ENCODE data around the gene E2F4.

The E2F4 gene

GRCh38 chr16:67163164-67163998, 28.6 kb upstream of the E2F4 start:
- ATAC-seq, result peak; percentile 15
- no peak for TF ChIP-seq TCF4 (CRISPR knock-in tag; IDR thresholded peaks at IDR 0.05; ENCODE audit: borderline replicate concordance)
- peak; percentile 56; the same call in 1 of the 2 replicates for TF ChIP-seq TSHZ2 (CRISPR knock-in tag; IDR thresholded peaks at IDR 0.05)
- TF ChIP-seq CSRNP3 (CRISPR knock-in tag; IDR thresholded peaks at IDR 0.05), result no peak
- peak; percentile 51; the same call in 1 of the 2 replicates for TF ChIP-seq ZFP3 (CRISPR knock-in tag; IDR thresholded peaks at IDR 0.05)
- TF ChIP-seq ZNF8 (CRISPR knock-in tag; IDR thresholded peaks at IDR 0.05), result no peak
- no peak for TF ChIP-seq POU6F1 (CRISPR knock-in tag; IDR thresholded peaks at IDR 0.05; ENCODE audit: borderline replicate concordance, low read depth)
- no peak for TF ChIP-seq PPARA (CRISPR knock-in tag; IDR thresholded peaks at IDR 0.05; ENCODE audit: borderline replicate concordance)
- no peak for TF ChIP-seq ZC3H10 (CRISPR knock-in tag; IDR thresholded peaks at IDR 0.05)
- 0 out of 2 replicates have a peak, but pooled peaks have one; percentile 62 for TF ChIP-seq ZNF565 (CRISPR knock-in tag; conservative IDR thresholded peaks at IDR 0.05; ENCODE audit: low read depth)
- TF ChIP-seq GLIS3 (CRISPR knock-in tag; IDR thresholded peaks at IDR 0.05), result no peak; the same call in 1 of the 2 replicates
- TF ChIP-seq PATZ1 (CRISPR knock-in tag; IDR thresholded peaks at IDR 0.05; ENCODE audit: borderline replicate concordance), result no peak
- no peak for TF ChIP-seq BACH2 (CRISPR knock-in tag; IDR thresholded peaks at IDR 0.05; ENCODE audit: borderline replicate concordance)
- TF ChIP-seq CSDC2 (CRISPR knock-in tag; IDR thresholded peaks at IDR 0.05), result no peak
- no peak for TF ChIP-seq ZNF70 (CRISPR knock-in tag; IDR thresholded peaks at IDR 0.05)
- TF ChIP-seq ISL1 (CRISPR knock-in tag; IDR thresholded peaks at IDR 0.05), result no peak
- no peak for TF ChIP-seq RARB (CRISPR knock-in tag; IDR thresholded peaks at IDR 0.05)
- TF ChIP-seq ZFP30 (CRISPR knock-in tag; IDR thresholded peaks at IDR 0.05), result no peak
- TF ChIP-seq SNAI2 (CRISPR knock-in tag; IDR thresholded peaks at IDR 0.05), result no peak
- no peak for TF ChIP-seq ARNTL (CRISPR knock-in tag; IDR thresholded peaks at IDR 0.05; ENCODE audit: borderline replicate concordance, low read depth)
- no peak for TF ChIP-seq ESRRG (CRISPR knock-in tag; IDR thresholded peaks at IDR 0.05)
- TF ChIP-seq CREB5 (CRISPR knock-in tag; IDR thresholded peaks at IDR 0.05; ENCODE audit: low read depth), result no peak
- no peak for TF ChIP-seq OSR1 (CRISPR knock-in tag; IDR thresholded peaks at IDR 0.05)
- TF ChIP-seq TOX (CRISPR knock-in tag; IDR thresholded peaks at IDR 0.05; ENCODE audit: borderline replicate concordance), result no peak

GRCh38 chr16:67163999-67164558, 27.9 kb upstream of the E2F4 start:
- ATAC-seq, result no peak; the same call in 1 of the 3 replicates
- TF ChIP-seq ARNTL (CRISPR knock-in tag; IDR thresholded peaks at IDR 0.05; ENCODE audit: borderline replicate concordance, low read depth), result no peak
- TF ChIP-seq ZNF70 (CRISPR knock-in tag; IDR thresholded peaks at IDR 0.05), result no peak
- TF ChIP-seq CSDC2 (CRISPR knock-in tag; IDR thresholded peaks at IDR 0.05), result no peak
- no peak for TF ChIP-seq CREB5 (CRISPR knock-in tag; IDR thresholded peaks at IDR 0.05; ENCODE audit: low read depth)
- TF ChIP-seq ZC3H10 (CRISPR knock-in tag; IDR thresholded peaks at IDR 0.05), result no peak
- no peak for TF ChIP-seq GLIS3 (CRISPR knock-in tag; IDR thresholded peaks at IDR 0.05)
- TF ChIP-seq ZNF565 (CRISPR knock-in tag; conservative IDR thresholded peaks at IDR 0.05; ENCODE audit: low read depth), result no peak
- TF ChIP-seq PPARA (CRISPR knock-in tag; IDR thresholded peaks at IDR 0.05; ENCODE audit: borderline replicate concordance), result no peak

Data from SK-N-SH treated with all-trans-retinoic acid at 6 μM for 48 hours (cell line).